Endothelial cell of umbilical vein (primary cell): ENCODE data around the gene MMP2. TPM values are rescaled to one million over a fixed set of nuclear protein-coding genes. Genes with fewer than 3 reads are reported as not detected.

ENCODE experiments used
- BruUV-seq: library from RNA; stranded (reverse); fragments of 400-500 nt; replicated peaks from 2 replicates; lab custom pipeline; 2021; lab: Mats Ljungman, UMichigan
- CTCF ChIA-PET: fragments of 300-600, 350-600 bp; sonication (Branson Sonifier 250); formaldehyde crosslinking; loops from one replicate; lab custom pipeline; 2021; ENCODE audit warnings: antibody characterized with exemption, inconsistent platforms; lab: Charles Lee
- POLR2A ChIA-PET: fragments of 300-600, 350-600 bp; sonication (Branson Sonifier 250); formaldehyde crosslinking; loops from one replicate; lab custom pipeline; 2021; ENCODE audit warnings: antibody characterized with exemption, inconsistent platforms; lab: Charles Lee
- DNase-seq: peaks from one replicate; pipeline ENCODE4 v3.0.0-alpha.2; 2011; ENCODE audit warnings: low read depth, low spot score
- FAIRE-seq: peaks from 2 replicates; lab custom pipeline; 2011; peaks lifted over from hg19 to GRCh38; lab: Jason Lieb, UNC
- H2AFZ ChIP-seq: 2 replicates; pipeline ENCODE4 v1.6.0; 2012; ENCODE audit warnings: low read depth, low read length, control low read depth, inconsistent platforms
- H3K27ac ChIP-seq: 2 replicates; pipeline ENCODE4 v1.5.1; 2011; ENCODE audit warnings: low read depth, mild to moderate bottlenecking, control low read depth, low read length, moderate library complexity; ENCODE audit not compliant: insufficient read depth
- H3K27me3 ChIP-seq, 2 experiments: 2 replicates each; pipeline versions ENCODE4 v1.6.0 to v1.6.1; 2011; ENCODE audit warnings: low read length in 2 of 2, mixed read lengths in 1 of 2; ENCODE audit not compliant: control insufficient read depth in 2 of 2, insufficient read depth in 2 of 2
- H3K36me3 ChIP-seq, 2 experiments: 2 replicates in 1 of 2; 3 replicates in 1 of 2; pipeline ENCODE4 v1.5.1; 2011; ENCODE audit warnings: low read length in 2 of 2, mild to moderate bottlenecking in 1 of 2, moderate library complexity in 1 of 2; ENCODE audit not compliant: control insufficient read depth in 2 of 2, insufficient read depth in 2 of 2; ENCODE audit errors: extremely low read depth in 1 of 2
- H3K4me1 ChIP-seq: 3 replicates; pipeline ENCODE4 v1.5.1; 2011; ENCODE audit warnings: mild to moderate bottlenecking, low read length; ENCODE audit not compliant: control insufficient read depth, insufficient read depth; ENCODE audit errors: extremely low read depth
- H3K4me2 ChIP-seq: 2 replicates; pipeline ENCODE4 v1.6.1; 2011; ENCODE audit warnings: low read length, control low read depth, mixed read lengths; ENCODE audit not compliant: insufficient read depth
- H3K4me3 ChIP-seq, 3 experiments: fragments of 200-600 bp in 1 of 3; sonication (generic), shearing (Covaris generic) in 1 of 3; replicated peaks in 1 of 3; 2 replicates each; pipeline ENCODE4 v1.5.1; 2011 to 2016; ENCODE audit warnings: control low read depth in 3 of 3, low read length in 3 of 3, mild to moderate bottlenecking in 2 of 3, inconsistent platforms in 1 of 3, low read depth in 1 of 3, moderate library complexity in 1 of 3; ENCODE audit not compliant: insufficient read depth in 1 of 3
- H3K79me2 ChIP-seq: 2 replicates; pipeline ENCODE4 v1.6.0; 2012; ENCODE audit warnings: low read length, inconsistent platforms; ENCODE audit not compliant: control insufficient read depth, insufficient read depth
- H3K9ac ChIP-seq: replicated peaks from 2 replicates; pipeline ENCODE3; 2011; ENCODE audit warnings: low read length, control low read depth; ENCODE audit not compliant: insufficient read depth; ENCODE audit errors: extremely low read depth
- H3K9me1 ChIP-seq: replicated peaks from 3 replicates; pipeline ENCODE4 v1.6.0; 2011; ENCODE audit warnings: mild to moderate bottlenecking, low read length; ENCODE audit not compliant: control insufficient read depth, insufficient read depth; ENCODE audit errors: extremely low read depth
- H3K9me3 ChIP-seq: replicated peaks from 2 replicates; pipeline ENCODE4 v1.5.1; 2012; ENCODE audit warnings: low read length, inconsistent platforms; ENCODE audit not compliant: control insufficient read depth, insufficient read depth
- H4K20me1 ChIP-seq: replicated peaks from 2 replicates; pipeline ENCODE3; 2011; ENCODE audit warnings: mild to moderate bottlenecking, low read length; ENCODE audit not compliant: control insufficient read depth, insufficient read depth; ENCODE audit errors: extremely low read depth
- CTCF ChIP-seq, 2 donors: IDR thresholded peaks; 1 replicate in 1 of 2; 2 replicates in 1 of 2; pipeline ENCODE4 v1.5.1; 2011; ENCODE audit warnings: low read length in 2 of 2, mild to moderate bottlenecking in 2 of 2, moderate library complexity in 2 of 2, control low read depth in 1 of 2, inconsistent platforms in 1 of 2, low read depth in 1 of 2; ENCODE audit not compliant: insufficient read depth in 1 of 2; ENCODE audit errors: extremely low read depth in 1 of 2
- EZH2 ChIP-seq: IDR thresholded peaks from 2 replicates; pipeline ENCODE4 v1.6.1; 2012; ENCODE audit warnings: borderline replicate concordance, low read depth, mild to moderate bottlenecking, moderate library complexity, low read length, inconsistent platforms; ENCODE audit not compliant: severe bottlenecking
- FOS ChIP-seq: IDR thresholded peaks from 2 replicates; pipeline ENCODE4 v1.6.1; 2011; ENCODE audit warnings: mild to moderate bottlenecking, low read length, moderate library complexity, borderline replicate concordance; ENCODE audit not compliant: insufficient read depth
- GATA2 ChIP-seq: IDR thresholded peaks from 2 replicates; pipeline ENCODE4 v1.7.0; 2011; ENCODE audit warnings: low read depth, mild to moderate bottlenecking, moderate library complexity, mixed read lengths, low read length; ENCODE audit not compliant: insufficient read length, insufficient read depth
- JUN ChIP-seq: IDR thresholded peaks from 2 replicates; pipeline ENCODE4 v1.6.1; 2011; ENCODE audit warnings: borderline replicate concordance, low read depth; ENCODE audit not compliant: insufficient read length, insufficient read depth
- MAX ChIP-seq: IDR thresholded peaks from 2 replicates; pipeline ENCODE4 v1.6.1; 2011; ENCODE audit not compliant: insufficient read depth, insufficient read length
- MYC ChIP-seq: IDR thresholded peaks from one replicate; pipeline ENCODE4 v1.6.1; 2011; ENCODE audit warnings: mild to moderate bottlenecking, low read depth, low read length
- POLR2A ChIP-seq: IDR thresholded peaks from 2 replicates; pipeline ENCODE4 v1.6.1; 2012; ENCODE audit warnings: low read depth, mild to moderate bottlenecking, control low read depth, low read length
- POLR2AphosphoS5 ChIP-seq: IDR thresholded peaks from 2 replicates; pipeline ENCODE4 v1.6.1; 2012; ENCODE audit warnings: low read depth, mild to moderate bottlenecking, control low read depth, low read length, moderate library complexity; ENCODE audit not compliant: insufficient read depth
- dilution Hi-C: fragments of 300-500 bp; cut with MboI; formaldehyde crosslinking; loops from one replicate; pipeline ENCODE4 v1.15.0; 2019; ENCODE audit warnings: low sequenced_read_pairs; ENCODE audit not compliant: extremely low pct_ligation_motif_present
- intact Hi-C: fragments of 100-400 bp; cut with micrococcal nuclease; formaldehyde crosslinking; loops from one replicate; pipeline ENCODE4 v1.10.0; 2022
- polyA plus RNA-seq, 4 experiments: library from polyadenylated mRNA; depleted of rRNA in 3 of 4; stranded (reverse) in 3 of 4; unstranded in 1 of 4; fragments of >200 nt; gene quantifications; 2 replicates each; pipeline versions ENCODE4 v1.2.1 to v1.2.3, GENCODE V29; 2011 to 2012; ENCODE audit warnings: missing spikeins in 1 of 4
- total RNA-seq: library from RNA; stranded (reverse); gene quantifications from 2 replicates; pipeline ENCODE4 v1.2.3, GENCODE V29; 2021

MMP2 gene
- total and polyA plus RNA-seq, 2 donors (not counting 3 experiments of a cell fraction or from before 2014, with no cell fraction given), result 771 to 1,508 TPM

- DNase-seq (peak; percentile 76), FAIRE-seq (peak; percentile 87)
- peak overlapping the region; percentile 28 for H3K9ac ChIP-seq
- POLR2A ChIA-PET, result no interaction called here
- H3K9me3 ChIP-seq, result no peaks in the 10 kb centered on the region
- no peaks in the 10 kb centered on the region for H4K20me1 ChIP-seq
- no peaks in the 10 kb centered on the region for H3K27me3 ChIP-seq
- intact Hi-C loops (loop anchor here (5.0 kb wide), 1 partner anchor 1986 kb away; no protein-coding TSS in a partner anchor), dilution Hi-C loops (no loop called here)
- no peaks in the 10 kb centered on the region for H3K9me1 ChIP-seq
- TF ChIP-seq POLR2AphosphoS5, result peak; percentile 52
- no peak for TF ChIP-seq JUN
- peak; percentile 37 for TF ChIP-seq POLR2A
- no peak overlapping the region for H3K4me2 ChIP-seq
- CTCF ChIA-PET, result interaction anchor here (0.6 to 5.5 kb wide), 9 partner anchors 10 to 199 kb away, joined by 3 to 34 read pairs (median 4); no protein-coding TSS in a partner anchor
- H3K36me3 ChIP-seq, result peaks cover 40 to 46% of the 10 kb centered on the region in 2 experiments
- H3K79me2 ChIP-seq, result no peaks in the 10 kb centered on the region
- peaks cover 58% of the 10 kb centered on the region for H3K4me1 ChIP-seq
- no peak overlapping the region for H3K4me3 ChIP-seq
- no TSS peak for BruUV-seq
- peak overlapping the region; percentile 95 for H3K27ac ChIP-seq
- no peak overlapping the region for H2AFZ ChIP-seq
Observed at GRCh38 chr16:55502801-55503366, 23.9 kb downstream of the MMP2 start.

- Histone ChIP-seq H3K4me1 (peaks cover 47% of the 10 kb centered on the region), H2AFZ (no peak overlapping the region), H3K9ac (no peak overlapping the region), H3K27ac (peak overlapping the region; percentile 95), H3K9me1 (no peaks in the 10 kb centered on the region), H3K4me2 (no peak overlapping the region), H3K27me3 (no peaks in the 10 kb centered on the region), H4K20me1 (no peaks in the 10 kb centered on the region), H3K79me2 (no peaks in the 10 kb centered on the region), H3K4me3 (no peak overlapping the region), H3K36me3 (peaks cover 40 to 43% of the 10 kb centered on the region in 2 experiments), H3K9me3 (no peaks in the 10 kb centered on the region)
- DNase-seq (peak; percentile 47), FAIRE-seq (no peak)
- ChIA-PET POLR2A (interaction anchor here (0.8 kb wide), 1 partner anchor 9 kb away, joined by 5 read pairs; no protein-coding TSS in a partner anchor), CTCF (interaction anchor here (1.1 to 5.5 kb wide), 4 partner anchors 9 to 39 kb away, joined by 3 to 34 read pairs (median 4); no protein-coding TSS in a partner anchor)
- intact Hi-C loops (loop anchor here (5.0 kb wide), 1 partner anchor 1987 kb away; no protein-coding TSS in a partner anchor), dilution Hi-C loops (no loop called here)
- BruUV-seq, result no TSS peak
- TF ChIP-seq MAX (no peak), POLR2AphosphoS5 (no peak), JUN (no peak), GATA2 (no peak), EZH2 (no peak), CTCF (IDR thresholded peaks at IDR 0.05; ENCODE audit: extremely low read depth in 1 of 2, insufficient read depth in 1 of 2, low read depth in 1 of 2, low read length in 2 of 2) (no peak), FOS (no peak), MYC (no peak), POLR2A (no peak)
Observed at GRCh38 chr16:55503726-55504550, 24.9 kb downstream of the MMP2 start.
